NCI-H2171 (cell line): ENCODE data around the gene SPATA45.
A peak's percentile ranks its signal among the peaks of the same experiment; 100 is the strongest.
"Not testable (repeated sequence)": the region's sequence is repeated elsewhere in the genome, so short reads cannot be mapped to it uniquely, and the experiment has no call there.

ENCODE experiments used
- DNase-seq: peaks from one replicate; lab custom pipeline; 2025; lab: John Stamatoyannopoulos, UW

Gene SPATA45

DNA sequence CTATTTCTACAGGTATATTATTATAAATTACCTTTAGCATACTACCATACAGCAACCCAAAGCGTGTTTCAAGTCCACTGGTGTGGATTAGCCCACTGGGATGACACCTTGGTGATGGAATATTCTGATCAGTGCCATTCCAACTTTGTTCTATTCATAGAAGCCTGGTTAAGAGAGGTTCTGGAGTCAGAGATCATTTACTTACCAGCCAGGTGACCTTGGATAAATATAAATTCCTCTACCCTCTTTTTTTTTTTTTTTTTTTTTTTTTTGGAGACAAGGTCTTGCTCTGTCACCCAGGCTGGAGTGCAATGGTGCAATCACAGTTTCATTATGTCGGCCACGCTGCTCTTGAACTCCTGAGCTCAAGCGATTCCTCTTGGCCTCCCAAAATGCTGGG, at the start of gene SPATA45:
Gene SPATA45, minus strand, starts transcription at position 101 of the 400 bp plus-strand sequence. CDS start 11,500 bp downstream, outside the sequence.
- DNase-seq: no peak

DNA sequence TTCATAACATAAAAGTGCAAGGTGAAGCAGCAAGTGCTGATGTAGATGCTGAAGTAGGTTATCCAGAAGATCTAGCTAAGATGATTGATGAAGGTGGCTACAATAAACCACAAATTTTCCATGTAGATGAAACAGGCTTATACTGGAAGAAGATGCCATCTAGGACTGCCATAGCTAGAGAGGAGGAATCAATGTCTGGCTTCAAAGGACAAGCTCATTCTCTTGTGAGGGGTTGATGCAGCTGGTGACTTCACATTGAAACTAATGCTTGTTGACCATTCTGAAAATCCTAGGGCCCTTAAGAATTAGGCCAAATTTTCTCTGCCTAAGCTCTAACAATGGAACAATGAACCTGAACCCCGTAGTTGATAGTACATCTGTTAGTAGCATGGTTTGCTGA, 44.7 kb upstream of the SPATA45 start:
- no peak for DNase-seq

DNA sequence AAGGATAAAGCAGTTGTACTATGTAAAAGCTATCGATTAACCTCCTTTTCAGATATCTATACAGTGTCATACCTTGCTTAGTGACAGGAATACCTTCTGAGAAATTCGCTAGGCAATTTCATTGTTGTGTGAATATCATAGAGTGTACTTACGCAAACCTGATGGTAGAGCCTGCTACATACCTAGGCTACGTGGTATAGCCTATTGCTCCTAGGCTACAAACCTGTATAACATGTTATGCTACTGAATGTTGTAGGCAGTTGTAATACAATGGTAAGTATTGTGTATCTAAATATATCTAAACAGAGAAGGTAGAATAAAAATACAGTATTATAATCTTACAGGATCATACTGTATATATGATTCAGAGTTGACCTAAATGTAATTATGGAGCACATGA, 37.1 kb upstream of the SPATA45 start:
- DNase-seq: no peak

DNA sequence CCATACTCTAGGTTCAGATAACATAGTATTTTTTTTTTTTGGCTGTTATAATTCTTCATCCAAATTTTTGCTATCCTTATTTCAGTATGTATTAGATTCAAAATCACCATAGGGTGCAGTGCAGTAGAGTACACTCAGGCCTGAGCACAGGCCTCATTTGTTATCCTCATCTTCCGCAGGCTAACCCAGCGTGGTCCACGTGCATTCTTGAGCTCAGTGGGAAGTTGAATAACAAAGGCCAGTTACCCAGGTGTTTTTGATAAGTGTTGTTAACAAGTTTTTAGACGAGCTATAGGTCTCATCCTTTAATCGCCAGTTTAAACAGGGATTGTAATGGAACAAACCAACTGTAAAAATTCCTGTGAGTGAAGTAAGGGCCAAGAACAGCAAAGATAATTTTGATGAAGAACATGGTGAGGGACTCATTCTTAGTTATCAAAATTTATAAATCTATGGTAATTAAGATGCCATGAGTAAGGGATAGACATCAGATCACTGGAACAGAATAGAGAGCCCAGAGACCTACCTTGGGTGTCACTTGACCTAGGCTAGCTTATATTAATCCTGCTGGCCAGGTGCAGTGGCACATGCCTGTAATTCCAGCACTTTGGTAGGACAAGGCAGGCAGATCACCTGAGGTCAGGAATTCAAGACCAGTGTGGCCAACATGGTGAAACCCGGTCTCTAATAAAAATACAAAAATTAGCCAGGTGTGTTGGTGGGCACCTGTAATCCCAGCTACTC, 32.7 kb upstream of the SPATA45 start:
- DNase-seq: no peak

DNA sequence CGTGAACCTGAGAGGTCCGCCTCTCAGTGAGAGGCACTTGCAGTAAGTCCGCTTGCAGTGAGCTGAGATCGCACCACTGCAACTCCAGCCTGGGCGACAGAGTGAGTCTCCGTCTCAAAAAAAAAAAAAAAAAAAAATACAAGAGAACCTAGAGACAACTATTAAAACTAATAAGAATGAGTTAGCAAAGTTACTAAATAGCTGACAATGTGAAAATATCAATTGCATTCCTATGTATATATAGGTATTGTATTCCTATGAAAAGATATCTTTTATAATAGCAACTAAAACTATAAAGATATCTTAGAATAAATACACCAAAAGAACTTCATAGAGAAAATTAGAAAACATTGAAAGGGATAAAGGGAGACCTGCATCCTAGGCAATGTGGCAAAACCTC, 31.0 kb upstream of the SPATA45 start:
- DNase-seq: no peak

DNA sequence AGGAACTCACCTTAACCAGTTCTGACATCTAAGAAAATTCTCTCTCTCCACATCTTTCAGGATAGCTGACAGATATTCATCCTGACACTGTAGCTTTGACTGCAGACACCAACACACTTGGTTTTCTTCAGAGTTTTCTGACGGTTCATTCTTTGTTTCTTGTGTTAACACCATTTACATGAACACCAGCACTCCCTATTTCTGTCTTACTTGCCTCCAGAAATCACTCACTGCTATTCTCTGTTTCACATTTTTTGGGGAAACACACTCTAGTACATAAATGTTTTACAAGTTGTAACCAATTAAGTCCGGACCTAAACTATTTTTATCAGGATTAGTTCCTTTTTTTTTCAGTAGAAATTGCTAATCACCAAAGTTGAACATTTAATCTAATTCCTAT, 26.1 kb upstream of the SPATA45 start:
- DNase-seq: no peak

DNA sequence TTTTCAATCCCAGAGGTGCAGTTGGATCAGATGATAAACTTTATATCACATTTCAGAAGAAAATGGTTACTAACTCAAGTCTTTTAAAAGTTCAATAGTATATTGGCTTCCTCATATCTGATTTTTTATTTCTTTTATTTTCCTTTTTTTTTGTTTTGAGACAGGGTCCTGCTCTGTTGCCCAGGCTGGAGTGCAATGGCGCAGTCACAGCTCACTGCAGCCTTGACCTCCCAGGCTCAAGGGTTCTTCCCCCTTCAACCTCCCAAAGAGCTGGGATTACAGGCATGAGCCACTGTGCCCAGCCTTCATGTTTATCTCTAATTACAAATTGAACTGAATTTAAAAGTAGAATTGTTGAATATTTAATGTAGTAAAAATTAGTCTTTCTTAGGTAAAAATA, 24.5 kb upstream of the SPATA45 start:
- DNase-seq: no peak

DNA sequence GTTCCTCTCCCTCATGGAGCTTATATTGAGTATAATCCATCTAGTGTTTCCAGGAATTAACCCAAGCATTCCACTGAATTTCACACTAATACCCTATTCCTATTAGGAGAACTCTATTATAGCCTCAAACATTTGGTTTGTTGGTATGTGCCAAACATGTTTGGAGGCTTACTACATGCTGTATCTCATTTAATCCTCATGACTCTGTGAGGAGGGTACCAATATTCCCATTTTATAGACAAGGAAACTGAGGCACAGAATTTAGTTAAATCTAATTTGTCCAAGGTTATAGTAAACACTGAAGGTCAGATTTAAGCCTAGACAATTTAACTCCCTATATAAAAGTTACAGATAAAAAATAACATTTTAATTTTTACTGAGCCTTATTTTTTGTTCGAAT, 19.7 kb upstream of the SPATA45 start:
- no peak for DNase-seq

DNA sequence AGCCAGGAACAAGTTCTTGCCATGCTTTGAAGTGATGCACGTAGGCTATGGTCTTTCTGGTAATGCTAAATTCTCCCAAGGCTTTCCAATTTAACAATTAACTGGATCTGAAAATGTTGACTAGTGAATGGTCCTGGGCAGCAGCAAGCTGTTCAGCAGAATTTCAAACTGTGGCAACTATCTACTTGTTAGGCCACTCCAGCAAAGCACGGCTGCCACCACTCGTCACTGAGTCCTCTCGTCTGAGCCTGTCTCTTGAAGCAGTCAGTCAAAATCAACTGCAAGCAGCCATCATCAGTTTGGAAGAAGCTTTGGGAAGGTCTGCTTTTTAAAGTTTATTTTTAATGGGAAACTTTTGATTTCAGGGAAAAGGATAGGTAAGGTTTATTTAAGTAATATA, 16.8 kb upstream of the SPATA45 start:
- no peak for DNase-seq

DNA sequence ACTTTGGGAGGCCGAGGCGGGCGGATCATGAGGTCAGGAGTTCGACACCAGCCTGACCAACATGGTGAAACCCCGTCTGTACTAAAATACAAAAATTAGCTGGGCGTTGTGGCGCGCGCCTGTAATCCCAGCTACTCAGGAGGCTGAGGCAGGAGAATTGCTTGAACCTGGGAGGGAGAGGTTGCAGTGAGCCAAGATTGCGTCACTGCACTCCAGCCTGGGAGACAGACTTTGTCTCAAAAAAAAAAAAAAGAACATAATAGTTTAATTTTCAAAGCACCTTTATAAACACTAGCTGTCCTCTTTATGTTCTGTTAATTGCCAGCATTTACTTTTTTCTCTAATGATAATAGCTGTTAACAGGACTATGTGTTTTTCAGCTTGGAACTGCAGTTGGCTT, 15.9 kb upstream of the SPATA45 start:
- not testable (repeated sequence) for DNase-seq

DNA sequence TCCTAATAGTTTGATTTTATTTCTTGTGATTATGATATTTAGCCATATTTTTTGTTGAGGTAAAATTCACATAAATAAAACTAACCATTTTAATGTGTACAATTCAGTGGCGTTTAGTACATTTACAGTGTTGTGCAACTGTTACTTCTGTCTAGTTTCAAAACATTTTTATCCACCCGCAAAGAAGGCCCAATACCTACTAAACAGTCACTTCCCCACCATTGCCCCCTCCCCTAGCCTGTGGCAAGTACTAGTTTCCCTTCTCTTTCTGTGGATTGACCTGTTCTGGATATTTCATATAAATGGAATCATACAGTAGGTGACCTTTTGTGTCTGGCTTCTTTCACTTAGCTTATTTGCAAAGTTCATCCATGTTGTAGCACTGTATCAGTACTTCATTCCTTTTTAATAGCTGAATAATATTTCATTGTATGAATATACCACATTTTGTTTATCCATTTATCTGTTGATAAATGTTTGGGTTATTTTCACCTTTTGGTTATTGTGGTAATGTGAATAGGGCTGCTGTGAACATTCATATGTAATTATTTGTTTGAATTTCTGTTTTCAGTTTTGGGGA, 14.8 kb upstream of the SPATA45 start:
- no peak for DNase-seq

DNA sequence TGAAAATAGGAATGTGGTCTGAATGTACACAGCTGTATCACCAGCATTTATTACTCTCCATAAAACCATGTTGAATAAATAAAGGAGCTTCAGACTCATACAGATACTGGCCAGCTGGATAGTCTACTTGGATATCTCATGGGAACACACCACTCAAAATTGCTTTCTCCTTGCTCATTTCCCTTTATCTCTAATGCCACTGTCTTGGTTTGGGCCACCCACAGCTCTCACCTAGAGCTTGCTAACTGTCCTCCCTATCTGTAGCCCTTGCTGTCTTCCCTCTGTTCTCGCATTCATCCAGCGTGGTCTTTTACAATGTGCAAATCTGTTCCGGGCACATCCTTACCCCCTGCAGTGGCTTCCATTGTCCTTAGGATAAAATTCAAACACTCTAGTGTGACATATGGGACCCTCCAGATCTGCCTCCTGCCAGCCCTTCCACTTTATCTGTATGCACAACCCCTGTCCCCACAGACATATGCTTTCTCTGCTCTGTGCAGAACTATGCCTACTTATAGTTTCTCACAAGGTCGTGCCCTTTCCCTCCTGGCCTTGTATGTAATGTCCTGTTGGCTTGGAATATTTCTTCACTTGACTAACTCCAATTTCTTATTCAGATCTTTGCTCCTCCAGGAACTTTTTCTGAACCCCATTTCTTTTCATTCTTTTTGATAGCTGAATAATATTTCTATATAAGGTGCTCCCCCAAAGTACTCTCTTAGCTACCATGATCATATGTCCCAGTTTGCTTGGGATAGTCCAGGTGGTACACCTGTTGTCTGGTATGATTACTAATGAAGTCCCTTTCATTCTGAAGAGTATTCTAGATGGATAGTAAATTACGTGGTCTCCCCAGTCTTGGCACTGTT, 13.5 kb upstream of the SPATA45 start:
- DNase-seq: no peak

DNA sequence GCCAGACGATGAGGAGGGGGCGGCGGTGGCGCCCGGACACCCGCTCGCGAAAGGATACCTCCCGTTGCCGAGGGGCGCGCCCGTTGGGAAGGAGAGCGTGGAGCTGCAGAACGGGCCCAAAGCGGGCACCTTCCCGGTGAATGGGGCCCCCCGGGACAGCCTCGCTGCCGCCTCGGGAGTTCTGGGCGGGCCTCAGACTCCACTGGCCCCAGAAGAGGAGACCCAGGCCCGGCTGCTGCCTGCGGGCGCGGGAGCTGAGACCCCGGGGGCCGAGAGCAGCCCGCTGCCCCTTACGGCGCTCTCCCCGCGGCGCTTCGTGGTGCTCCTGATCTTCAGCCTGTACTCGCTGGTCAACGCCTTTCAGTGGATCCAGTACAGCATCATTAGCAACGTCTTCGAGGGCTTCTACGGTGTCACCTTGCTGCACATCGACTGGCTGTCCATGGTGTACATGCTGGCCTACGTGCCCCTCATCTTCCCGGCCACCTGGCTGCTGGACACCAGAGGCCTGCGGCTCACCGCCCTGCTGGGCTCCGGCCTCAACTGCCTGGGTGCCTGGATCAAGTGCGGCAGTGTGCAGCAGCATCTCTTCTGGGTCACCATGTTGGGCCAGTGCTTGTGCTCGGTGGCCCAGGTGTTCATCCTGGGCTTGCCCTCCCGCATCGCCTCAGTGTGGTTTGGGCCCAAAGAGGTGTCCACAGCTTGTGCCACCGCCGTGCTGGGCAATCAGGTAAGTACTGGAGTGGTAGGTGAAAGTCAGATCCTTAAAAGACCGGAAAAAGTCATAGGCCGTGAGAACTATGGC, 11.2 kb upstream of the SPATA45 start:
- DNase-seq: no peak

DNA sequence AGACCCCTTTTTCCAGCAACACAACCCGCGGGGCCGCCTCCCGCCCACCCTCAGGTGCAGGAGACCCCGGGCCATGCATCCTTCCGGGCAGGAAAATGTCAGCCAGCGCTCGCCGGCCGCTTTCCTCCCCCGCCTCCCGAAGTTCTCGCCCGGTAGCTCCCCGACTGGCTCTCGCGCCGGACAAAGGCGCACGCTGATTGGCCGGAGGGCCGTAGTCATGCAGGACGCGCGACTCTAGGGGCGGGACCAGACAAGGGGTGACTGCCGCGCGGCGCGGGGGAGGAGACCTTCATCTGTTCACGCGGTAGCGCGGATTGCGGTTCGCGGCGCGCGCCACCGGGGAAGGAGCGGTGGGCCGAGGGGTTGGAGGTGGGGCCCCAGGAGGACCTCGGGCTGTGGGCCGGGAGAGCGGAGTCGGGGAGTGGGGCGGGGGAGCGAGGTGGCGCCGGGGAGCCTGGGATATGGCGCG, 10.6 kb upstream of the SPATA45 start, which contains the start of gene FLVCR1:
Gene FLVCR1, plus strand, starts transcription at position 284 of the 469 bp plus-strand sequence. Its CDS starts 178 bp downstream, at position 462.
- peak; percentile 95 for DNase-seq

DNA sequence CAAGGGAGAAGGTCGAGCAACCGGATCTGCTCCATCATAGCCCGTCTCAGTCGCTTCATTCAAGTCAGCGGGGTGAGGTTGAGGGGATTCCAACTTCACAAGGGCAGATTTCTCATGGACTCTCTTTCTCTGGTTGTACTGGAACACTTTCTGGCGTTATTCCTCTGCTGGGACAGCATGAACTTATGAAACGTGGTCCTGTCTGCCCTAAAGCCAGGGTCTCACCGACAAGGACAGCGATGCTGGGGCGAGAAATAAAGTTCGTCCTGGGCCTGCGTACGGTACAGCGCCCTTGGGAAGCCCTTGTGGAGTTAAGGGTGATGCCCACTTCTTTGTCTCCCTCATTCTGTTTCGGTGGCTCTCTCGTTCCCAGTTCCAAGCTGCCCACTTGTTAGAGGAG, 9.3 kb upstream of the SPATA45 start:
- no peak for DNase-seq

DNA sequence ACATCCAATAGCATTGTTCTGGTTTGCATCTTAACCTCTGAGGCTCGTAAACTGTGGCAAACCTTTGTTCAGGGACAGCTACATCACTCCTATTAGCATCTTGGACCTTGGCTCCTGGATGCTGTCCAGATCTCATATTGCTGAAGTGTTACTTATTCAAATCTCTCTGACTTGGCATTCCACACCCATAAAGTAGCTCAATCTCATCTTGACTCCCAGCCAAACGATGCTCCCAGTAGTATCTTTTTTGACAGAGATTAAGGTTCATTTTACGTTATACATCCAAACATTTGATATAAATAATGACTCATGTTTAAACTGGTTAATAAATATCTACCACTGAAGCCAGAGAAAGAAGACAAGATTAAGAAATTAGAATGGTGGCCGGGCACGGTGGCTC, 6.2 kb upstream of the SPATA45 start:
- DNase-seq: no peak

DNA sequence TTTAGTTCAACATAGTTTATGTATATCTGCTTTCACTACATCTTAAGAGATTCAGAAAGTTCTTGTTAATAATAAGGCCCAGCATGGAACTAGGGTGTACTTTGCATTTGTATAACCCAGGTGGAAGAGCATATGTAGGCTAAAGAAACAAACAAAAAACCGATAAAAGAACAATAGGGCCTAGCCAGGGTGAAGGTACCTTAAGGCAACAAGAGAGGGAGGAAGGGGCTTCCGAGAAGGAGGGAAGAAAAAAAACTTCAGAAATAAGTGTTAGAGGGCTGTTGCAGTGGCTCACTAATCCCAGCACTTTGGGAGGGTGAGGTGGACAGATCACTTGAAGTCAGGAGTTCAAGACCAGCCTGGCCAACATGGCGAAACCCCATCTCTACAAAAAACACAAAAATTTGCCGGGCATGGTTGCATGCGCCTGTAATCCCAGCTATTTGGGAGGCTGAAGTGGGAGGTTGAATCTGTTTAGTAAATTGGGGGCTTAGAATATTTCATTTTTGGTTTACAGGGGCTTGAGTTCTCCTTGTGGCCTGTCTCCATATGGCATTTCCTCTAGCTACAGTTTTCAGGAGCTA, 4.7 kb upstream of the SPATA45 start:
- DNase-seq: no peak

DNA sequence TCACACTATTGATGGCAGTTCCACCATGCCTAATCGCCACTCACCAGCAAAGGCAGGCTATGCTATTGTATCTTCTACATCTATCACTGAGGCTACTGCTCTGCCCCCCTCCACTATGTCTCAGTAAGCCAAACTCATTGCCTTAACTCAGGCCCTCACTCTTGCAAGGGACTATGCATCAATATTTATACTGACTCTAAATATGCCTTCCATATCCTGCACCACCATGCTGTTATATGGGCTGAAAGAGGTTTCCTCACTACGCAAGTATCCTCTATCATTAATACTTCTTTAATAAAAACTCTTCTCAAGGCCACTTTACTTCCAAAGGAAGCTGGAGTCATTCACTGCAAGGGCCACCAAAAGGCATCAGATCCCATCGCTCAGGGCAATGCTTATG, 2.9 kb downstream of the SPATA45 start:
- not testable (repeated sequence) for DNase-seq

DNA sequence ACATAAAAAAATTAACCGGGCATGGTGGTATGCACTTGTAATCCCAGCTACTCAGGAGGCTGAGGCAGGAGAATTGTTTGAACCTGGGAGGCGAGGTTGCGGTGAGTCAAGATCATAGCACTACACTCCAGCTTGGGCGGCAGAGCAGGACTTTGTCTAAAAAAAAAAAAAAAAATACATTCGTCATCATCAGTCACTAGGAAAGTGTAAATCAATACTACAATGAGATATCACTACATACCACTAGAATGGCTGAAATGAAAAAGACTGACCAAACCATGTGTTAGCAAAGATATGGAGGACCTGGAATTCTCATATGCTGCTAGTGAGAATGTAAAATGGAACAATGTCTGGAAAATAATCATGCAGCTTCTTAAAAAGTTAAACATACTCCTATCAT, 9.3 kb downstream of the SPATA45 start:
- no peak for DNase-seq

DNA sequence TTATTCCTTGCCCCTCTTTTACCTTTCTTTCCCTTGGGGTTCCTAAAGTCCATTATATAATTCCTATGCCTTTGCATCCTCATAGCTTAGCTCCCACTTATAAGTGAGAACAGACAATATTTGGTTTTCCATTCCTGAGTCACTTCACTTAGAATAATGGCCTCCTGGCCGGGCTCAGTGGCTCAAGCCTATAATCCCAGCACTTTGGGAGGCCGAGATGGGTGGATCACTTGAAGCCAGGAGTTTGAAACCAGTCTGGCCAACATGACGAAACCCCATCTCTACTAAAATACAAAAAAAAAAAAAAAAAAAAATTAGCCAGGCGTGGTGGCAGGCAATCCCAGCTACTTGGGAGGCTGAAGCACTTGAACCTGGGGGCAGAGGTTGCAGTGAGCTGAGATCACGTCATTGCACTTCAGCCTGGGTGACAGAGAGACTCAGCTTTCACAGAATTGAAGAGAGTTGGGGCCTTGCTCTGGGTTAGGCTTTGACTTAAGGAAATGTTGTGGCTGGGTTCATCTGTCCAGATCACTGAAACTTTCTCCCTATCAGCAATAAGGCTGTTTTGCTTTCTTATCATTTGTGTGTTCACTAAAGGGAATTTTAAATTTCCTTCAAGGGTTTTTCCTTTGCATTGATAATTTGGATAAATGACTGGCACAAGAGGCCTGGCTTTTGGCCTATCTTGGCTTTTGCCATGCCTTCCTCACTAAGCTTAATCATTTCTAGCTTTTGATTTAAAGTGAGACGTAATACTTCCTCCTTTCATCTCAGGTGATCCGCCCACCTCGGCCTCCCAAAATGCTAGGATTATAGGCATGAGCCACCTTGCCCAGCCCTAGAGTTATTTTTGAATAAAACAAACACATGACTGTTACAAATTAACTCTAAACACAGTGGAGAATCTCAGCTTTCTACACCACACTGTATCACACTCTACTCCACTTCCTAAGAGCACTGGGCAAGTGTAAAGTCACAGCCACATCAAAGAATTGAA, 13.9 kb downstream of the SPATA45 start:
- not testable (repeated sequence) for DNase-seq
